HG03139 (cell line): Measurements from ENCODE around the gene CEACAM19.
"Not testable (repeated sequence)": the region's sequence is repeated elsewhere in the genome, so short reads cannot be mapped to it uniquely, and the experiment has no call there.

Experiments
- ATAC-seq: cut with Tn5 transposase; IDR thresholded peaks from one replicate; pipeline ENCODE4 v1.9.1; 2021; ENCODE audit not compliant: unreplicated experiment

Gene CEACAM19

GRCh38 chr19:44700547-44700946 lies 29.3 kb downstream of the CEACAM19 start:
- no peak for ATAC-seq

- no peak for ATAC-seq
Measured at GRCh38 chr19:44701228-44701627, 29.9 kb downstream of the CEACAM19 start.

GRCh38 chr19:44702551-44703176 lies 31.4 kb downstream of the CEACAM19 start:
- ATAC-seq = no peak

GRCh38 chr19:44703336-44704078 lies 32.2 kb downstream of the CEACAM19 start:
- ATAC-seq = no peak

GRCh38 chr19:44704982-44705381 lies 33.7 kb downstream of the CEACAM19 start:
- ATAC-seq = no peak

GRCh38 chr19:44705502-44706010 lies 34.3 kb downstream of the CEACAM19 start:
- ATAC-seq = no peak

- ATAC-seq = no peak
Measured at GRCh38 chr19:44706506-44707236, 35.4 kb downstream of the CEACAM19 start.

GRCh38 chr19:44707794-44708193 lies 36.5 kb downstream of the CEACAM19 start:
- ATAC-seq = no peak

- no peak for ATAC-seq
Measured at GRCh38 chr19:44708940-44709339, 37.7 kb downstream of the CEACAM19 start.

GRCh38 chr19:44709434-44710266 lies 38.4 kb downstream of the CEACAM19 start:
- ATAC-seq = not testable (repeated sequence)

GRCh38 chr19:44710483-44710882 lies 39.2 kb downstream of the CEACAM19 start:
- no peak for ATAC-seq

- ATAC-seq = no peak
Measured at GRCh38 chr19:44712864-44713515, 41.7 kb downstream of the CEACAM19 start.

- no peak for ATAC-seq
Measured at GRCh38 chr19:44714597-44715169, 43.4 kb downstream of the CEACAM19 start.

GRCh38 chr19:44717603-44718002 lies 46.3 kb downstream of the CEACAM19 start:
- ATAC-seq = no peak

- no peak for ATAC-seq
Measured at GRCh38 chr19:44718441-44719261, 47.4 kb downstream of the CEACAM19 start.

GRCh38 chr19:44719262-44719701 lies 48.0 kb downstream of the CEACAM19 start:
- no peak for ATAC-seq

- not testable (repeated sequence) for ATAC-seq
Measured at GRCh38 chr19:44720396-44720795, 49.1 kb downstream of the CEACAM19 start.

- ATAC-seq = no peak
Measured at GRCh38 chr19:44720945-44721344, 49.7 kb downstream of the CEACAM19 start.

GRCh38 chr19:44721369-44721768 lies 50.1 kb downstream of the CEACAM19 start:
- not testable (repeated sequence) for ATAC-seq
